Thyroid gland (tissue), 4 donors: Measurements from ENCODE around the gene RRBP1.

Experiments used
- POLR2A ChIP-seq, 2 donors: fragments of 450-650 bp; IDR thresholded peaks; one replicate each; pipeline ENCODE4 v1.6.1; 2017; ENCODE audit warnings: antibody characterized with exemption in 2 of 2, mild to moderate bottlenecking in 2 of 2, moderate library complexity in 1 of 2
- TF ChIP-seq, protein P1 (sequence below), 6 experiments: fragments of 200-600 bp in 3 of 6; fragments of 450-650 bp in 3 of 6; sonication (generic) in 3 of 6; IDR thresholded peaks; one replicate each; pipeline ENCODE4 v1.5.1; 2016 to 2019; ENCODE audit warnings: antibody characterized with exemption in 6 of 6, mild to moderate bottlenecking in 2 of 6, inconsistent platforms in 1 of 6, moderate library complexity in 1 of 6

DNA sequence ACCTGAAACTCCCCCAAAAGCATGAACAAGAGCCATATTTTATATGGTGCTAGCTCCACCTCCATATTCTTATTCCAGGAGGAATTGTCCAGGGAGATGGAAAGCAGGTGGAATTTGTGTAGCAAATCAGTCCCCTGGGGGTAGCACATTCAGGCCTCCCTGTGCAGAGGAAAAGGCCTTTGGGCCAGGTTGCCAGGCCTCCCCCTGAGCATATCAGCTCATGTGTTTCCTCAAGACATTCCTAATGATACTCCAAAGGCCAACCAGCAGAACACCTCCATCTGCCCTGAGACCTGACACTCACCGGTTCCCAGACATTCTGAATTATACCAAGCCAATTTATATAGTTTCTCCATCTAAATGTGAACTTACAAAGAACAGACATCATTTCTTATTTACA lies 15.1 kb upstream of the RRBP1 start:
- TF ChIP-seq, protein P1, sequence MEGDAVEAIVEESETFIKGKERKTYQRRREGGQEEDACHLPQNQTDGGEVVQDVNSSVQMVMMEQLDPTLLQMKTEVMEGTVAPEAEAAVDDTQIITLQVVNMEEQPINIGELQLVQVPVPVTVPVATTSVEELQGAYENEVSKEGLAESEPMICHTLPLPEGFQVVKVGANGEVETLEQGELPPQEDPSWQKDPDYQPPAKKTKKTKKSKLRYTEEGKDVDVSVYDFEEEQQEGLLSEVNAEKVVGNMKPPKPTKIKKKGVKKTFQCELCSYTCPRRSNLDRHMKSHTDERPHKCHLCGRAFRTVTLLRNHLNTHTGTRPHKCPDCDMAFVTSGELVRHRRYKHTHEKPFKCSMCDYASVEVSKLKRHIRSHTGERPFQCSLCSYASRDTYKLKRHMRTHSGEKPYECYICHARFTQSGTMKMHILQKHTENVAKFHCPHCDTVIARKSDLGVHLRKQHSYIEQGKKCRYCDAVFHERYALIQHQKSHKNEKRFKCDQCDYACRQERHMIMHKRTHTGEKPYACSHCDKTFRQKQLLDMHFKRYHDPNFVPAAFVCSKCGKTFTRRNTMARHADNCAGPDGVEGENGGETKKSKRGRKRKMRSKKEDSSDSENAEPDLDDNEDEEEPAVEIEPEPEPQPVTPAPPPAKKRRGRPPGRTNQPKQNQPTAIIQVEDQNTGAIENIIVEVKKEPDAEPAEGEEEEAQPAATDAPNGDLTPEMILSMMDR (IDR thresholded peaks at IDR 0.05) = no peak
- no peak for TF ChIP-seq POLR2A (IDR thresholded peaks at IDR 0.05)
